A673 (cell line): Measurements from ENCODE around the gene USE1.

ENCODE experiments used
- EZH2 ChIP-seq: fragments of 200-600 bp; sonication (generic); IDR thresholded peaks from 2 replicates; pipeline ENCODE4 v1.6.1; 2017; ENCODE audit warnings: borderline replicate concordance, low read depth, mild to moderate bottlenecking, mixed read lengths, antibody characterized with exemption, low read length; ENCODE audit not compliant: poor library complexity, severe bottlenecking
- TF ChIP-seq, protein P1 (sequence below): fragments of 300-800, 200-600 bp; sonication (generic); conservative IDR thresholded peaks from 2 replicates; pipeline ENCODE4 v1.5.1; 2017; ENCODE audit warnings: low read depth, mild to moderate bottlenecking, antibody characterized with exemption, low read length, moderate library complexity, mixed read lengths

DNA sequence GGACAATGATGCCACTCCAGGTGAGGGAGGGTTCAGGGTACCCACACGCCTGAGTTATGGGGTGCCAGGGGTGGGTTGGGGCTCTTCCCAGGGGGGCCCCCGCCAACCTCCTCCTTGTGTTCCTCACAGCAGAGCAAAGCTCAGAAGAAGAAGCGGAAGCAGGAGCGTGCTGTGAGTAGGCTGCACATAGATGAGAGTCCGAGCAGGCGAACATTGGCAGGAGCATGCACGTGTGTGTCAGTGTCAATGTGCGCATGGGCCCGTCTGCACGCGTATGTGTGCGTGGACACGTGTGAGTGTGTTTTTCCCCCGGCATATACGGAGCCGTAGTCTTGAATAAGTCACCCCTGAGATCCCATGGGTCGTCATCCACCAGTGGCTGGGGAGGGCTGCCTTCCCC is 12.4 kb upstream of the USE1 start:
- TF ChIP-seq, protein P1, sequence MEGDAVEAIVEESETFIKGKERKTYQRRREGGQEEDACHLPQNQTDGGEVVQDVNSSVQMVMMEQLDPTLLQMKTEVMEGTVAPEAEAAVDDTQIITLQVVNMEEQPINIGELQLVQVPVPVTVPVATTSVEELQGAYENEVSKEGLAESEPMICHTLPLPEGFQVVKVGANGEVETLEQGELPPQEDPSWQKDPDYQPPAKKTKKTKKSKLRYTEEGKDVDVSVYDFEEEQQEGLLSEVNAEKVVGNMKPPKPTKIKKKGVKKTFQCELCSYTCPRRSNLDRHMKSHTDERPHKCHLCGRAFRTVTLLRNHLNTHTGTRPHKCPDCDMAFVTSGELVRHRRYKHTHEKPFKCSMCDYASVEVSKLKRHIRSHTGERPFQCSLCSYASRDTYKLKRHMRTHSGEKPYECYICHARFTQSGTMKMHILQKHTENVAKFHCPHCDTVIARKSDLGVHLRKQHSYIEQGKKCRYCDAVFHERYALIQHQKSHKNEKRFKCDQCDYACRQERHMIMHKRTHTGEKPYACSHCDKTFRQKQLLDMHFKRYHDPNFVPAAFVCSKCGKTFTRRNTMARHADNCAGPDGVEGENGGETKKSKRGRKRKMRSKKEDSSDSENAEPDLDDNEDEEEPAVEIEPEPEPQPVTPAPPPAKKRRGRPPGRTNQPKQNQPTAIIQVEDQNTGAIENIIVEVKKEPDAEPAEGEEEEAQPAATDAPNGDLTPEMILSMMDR, result no peak
- no peak for TF ChIP-seq EZH2
